ENCODE measurements around the gene SOX13. TPM values are rescaled to one million over a fixed set of nuclear protein-coding genes. Genes with fewer than 3 reads are reported as not detected.

The SOX13 gene
- total RNA-seq, 1 experiment from 2014 or later = 53.0 TPM

DNA sequence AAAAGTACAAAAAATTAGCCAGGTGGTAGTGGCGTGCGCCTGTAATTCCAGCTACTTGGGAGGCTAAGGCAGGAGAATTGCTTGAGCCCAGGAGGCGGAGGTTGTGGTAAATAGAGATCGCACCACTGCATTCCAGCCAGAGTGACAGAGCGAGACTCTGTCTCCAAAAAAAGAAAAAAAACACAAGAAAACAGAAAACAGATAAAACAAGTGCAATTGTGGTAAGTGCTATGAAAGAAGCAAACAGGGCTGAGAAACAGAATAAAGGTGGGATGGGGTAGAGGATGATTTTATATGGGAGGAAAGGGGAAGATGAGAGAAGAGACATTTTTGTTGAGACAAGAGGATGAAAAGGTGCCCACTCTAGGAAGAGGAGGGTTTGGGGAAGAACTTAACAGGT, 5.0 kb upstream of the SOX13 start:
- Histone ChIP-seq H3K27ac (ENCODE audit: low read length) (no peak overlapping the region), H3K9me3 (ENCODE audit: control insufficient read depth, insufficient read depth, low read depth, low read length) (no peaks in the 10 kb centered on the region), H3K27me3 (ENCODE audit: control insufficient read depth, insufficient read depth, low read length) (no peaks in the 10 kb centered on the region), H3K4me1 (ENCODE audit: control insufficient read depth, insufficient read depth, low read length) (no peaks in the 10 kb centered on the region), H3K4me3 (ENCODE audit: low read depth in 2 of 2, low read length in 2 of 2) (no peak overlapping the region), H3K36me3 (ENCODE audit: control insufficient read depth, insufficient read depth, low read length) (no peaks in the 10 kb centered on the region)
- ATAC-seq (no peak), DNase-seq (ENCODE audit: low read depth, low spot score) (no peak)
- intact Hi-C loops (cut with micrococcal nuclease; ENCODE audit: unreplicated experiment) (no loop called here), in situ Hi-C loops (cut with HindIII; ENCODE audit: low pct_unique_long_range_greater_than_20kb, low sequenced_read_pairs) (no loop called here)
- ChIA-PET CTCF (no interaction called here), POLR2A (no interaction called here)
- BruUV-seq (replicated peaks) = no TSS peak
- TF ChIP-seq, protein P1, sequence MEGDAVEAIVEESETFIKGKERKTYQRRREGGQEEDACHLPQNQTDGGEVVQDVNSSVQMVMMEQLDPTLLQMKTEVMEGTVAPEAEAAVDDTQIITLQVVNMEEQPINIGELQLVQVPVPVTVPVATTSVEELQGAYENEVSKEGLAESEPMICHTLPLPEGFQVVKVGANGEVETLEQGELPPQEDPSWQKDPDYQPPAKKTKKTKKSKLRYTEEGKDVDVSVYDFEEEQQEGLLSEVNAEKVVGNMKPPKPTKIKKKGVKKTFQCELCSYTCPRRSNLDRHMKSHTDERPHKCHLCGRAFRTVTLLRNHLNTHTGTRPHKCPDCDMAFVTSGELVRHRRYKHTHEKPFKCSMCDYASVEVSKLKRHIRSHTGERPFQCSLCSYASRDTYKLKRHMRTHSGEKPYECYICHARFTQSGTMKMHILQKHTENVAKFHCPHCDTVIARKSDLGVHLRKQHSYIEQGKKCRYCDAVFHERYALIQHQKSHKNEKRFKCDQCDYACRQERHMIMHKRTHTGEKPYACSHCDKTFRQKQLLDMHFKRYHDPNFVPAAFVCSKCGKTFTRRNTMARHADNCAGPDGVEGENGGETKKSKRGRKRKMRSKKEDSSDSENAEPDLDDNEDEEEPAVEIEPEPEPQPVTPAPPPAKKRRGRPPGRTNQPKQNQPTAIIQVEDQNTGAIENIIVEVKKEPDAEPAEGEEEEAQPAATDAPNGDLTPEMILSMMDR (IDR thresholded peaks at IDR 0.05) = no peak
- TF ChIP-seq TCF7L2 (IDR thresholded peaks at IDR 0.05; ENCODE audit: low read depth, low read length) (no peak), SIN3A (IDR thresholded peaks at IDR 0.05; ENCODE audit: borderline replicate concordance, insufficient read depth, low read depth, low read length) (no peak), POLR2AphosphoS5 (IDR thresholded peaks at IDR 0.05; ENCODE audit: low read depth, low read length) (no peak)
- TF ChIP-seq, protein P2, sequence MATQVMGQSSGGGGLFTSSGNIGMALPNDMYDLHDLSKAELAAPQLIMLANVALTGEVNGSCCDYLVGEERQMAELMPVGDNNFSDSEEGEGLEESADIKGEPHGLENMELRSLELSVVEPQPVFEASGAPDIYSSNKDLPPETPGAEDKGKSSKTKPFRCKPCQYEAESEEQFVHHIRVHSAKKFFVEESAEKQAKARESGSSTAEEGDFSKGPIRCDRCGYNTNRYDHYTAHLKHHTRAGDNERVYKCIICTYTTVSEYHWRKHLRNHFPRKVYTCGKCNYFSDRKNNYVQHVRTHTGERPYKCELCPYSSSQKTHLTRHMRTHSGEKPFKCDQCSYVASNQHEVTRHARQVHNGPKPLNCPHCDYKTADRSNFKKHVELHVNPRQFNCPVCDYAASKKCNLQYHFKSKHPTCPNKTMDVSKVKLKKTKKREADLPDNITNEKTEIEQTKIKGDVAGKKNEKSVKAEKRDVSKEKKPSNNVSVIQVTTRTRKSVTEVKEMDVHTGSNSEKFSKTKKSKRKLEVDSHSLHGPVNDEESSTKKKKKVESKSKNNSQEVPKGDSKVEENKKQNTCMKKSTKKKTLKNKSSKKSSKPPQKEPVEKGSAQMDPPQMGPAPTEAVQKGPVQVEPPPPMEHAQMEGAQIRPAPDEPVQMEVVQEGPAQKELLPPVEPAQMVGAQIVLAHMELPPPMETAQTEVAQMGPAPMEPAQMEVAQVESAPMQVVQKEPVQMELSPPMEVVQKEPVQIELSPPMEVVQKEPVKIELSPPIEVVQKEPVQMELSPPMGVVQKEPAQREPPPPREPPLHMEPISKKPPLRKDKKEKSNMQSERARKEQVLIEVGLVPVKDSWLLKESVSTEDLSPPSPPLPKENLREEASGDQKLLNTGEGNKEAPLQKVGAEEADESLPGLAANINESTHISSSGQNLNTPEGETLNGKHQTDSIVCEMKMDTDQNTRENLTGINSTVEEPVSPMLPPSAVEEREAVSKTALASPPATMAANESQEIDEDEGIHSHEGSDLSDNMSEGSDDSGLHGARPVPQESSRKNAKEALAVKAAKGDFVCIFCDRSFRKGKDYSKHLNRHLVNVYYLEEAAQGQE (IDR thresholded peaks at IDR 0.05; ENCODE audit: insufficient read depth in 1 of 2, low read depth in 2 of 2, low read length in 1 of 2) = no peak

DNA sequence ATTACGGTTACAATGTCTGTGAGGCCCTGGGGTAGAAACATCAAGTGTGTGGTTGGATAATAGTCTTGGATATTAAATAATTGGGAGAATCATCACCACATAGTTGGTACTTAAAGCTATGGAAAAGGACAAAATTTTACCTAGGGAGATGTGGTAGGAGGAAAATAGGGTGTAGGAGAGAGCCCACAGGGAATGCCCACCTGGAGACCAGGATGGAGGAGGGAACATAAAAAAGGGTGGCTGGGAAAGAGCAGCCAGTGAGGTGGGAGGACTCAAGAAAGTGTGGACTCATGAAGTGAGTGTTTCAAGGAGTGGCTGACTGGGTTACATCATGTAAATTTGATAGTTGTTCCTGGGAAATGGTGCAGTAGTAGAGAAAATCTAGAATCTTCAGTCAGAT, 3.0 kb upstream of the SOX13 start:
- CTCF ChIA-PET = no interaction called here
- intact Hi-C loops (cut with micrococcal nuclease; ENCODE audit: unreplicated experiment) = no loop called here
- TF ChIP-seq, protein P2 (IDR thresholded peaks at IDR 0.05; ENCODE audit: insufficient read depth in 1 of 2, low read depth in 2 of 2, low read length in 1 of 2) = no peak
- TF ChIP-seq, protein P1 (IDR thresholded peaks at IDR 0.05) = no peak
- TF ChIP-seq SIN3A (IDR thresholded peaks at IDR 0.05; ENCODE audit: borderline replicate concordance, insufficient read depth, low read depth, low read length) (no peak), TCF7L2 (IDR thresholded peaks at IDR 0.05; ENCODE audit: low read depth, low read length) (no peak), POLR2AphosphoS5 (IDR thresholded peaks at IDR 0.05; ENCODE audit: low read depth, low read length) (no peak)
- no peaks in the 10 kb centered on the region for H3K4me1 ChIP-seq (ENCODE audit: control insufficient read depth, insufficient read depth, low read length)
- no peaks in the 10 kb centered on the region; the same call in 1 of the 2 replicates for H3K36me3 ChIP-seq (ENCODE audit: control insufficient read depth, insufficient read depth, low read length)
- POLR2A ChIA-PET = no interaction called here
- no TSS peak for BruUV-seq (replicated peaks)
- H3K27me3 ChIP-seq (ENCODE audit: control insufficient read depth, insufficient read depth, low read length) = no peaks in the 10 kb centered on the region
- no peaks in the 10 kb centered on the region for H3K9me3 ChIP-seq (ENCODE audit: control insufficient read depth, insufficient read depth, low read depth, low read length)
- ATAC-seq (no peak), DNase-seq (ENCODE audit: low read depth, low spot score) (no peak)
- no peak overlapping the region for H3K27ac ChIP-seq (ENCODE audit: low read length)
- in situ Hi-C loops (cut with HindIII; ENCODE audit: low pct_unique_long_range_greater_than_20kb, low sequenced_read_pairs) = no loop called here
- H3K4me3 ChIP-seq (ENCODE audit: low read depth in 2 of 2, low read length in 2 of 2) = no peak overlapping the region

Data from Panc1 (cell line).